HG03097 (cell line): ENCODE measurements around the gene GABRA4.

ENCODE experiments used
- ATAC-seq: cut with Tn5 transposase; IDR thresholded peaks from one replicate; pipeline ENCODE4 v1.9.1; 2021; ENCODE audit not compliant: unreplicated experiment, low FRiP score

The GABRA4 gene

GRCh38 chr4:46980851-46981250, 12.5 kb downstream of the GABRA4 start:
- ATAC-seq, result no peak

- no peak for ATAC-seq
Observed at GRCh38 chr4:46979726-46980125, 13.7 kb downstream of the GABRA4 start.

- ATAC-seq, result no peak
Observed at GRCh38 chr4:46979283-46979682, 14.1 kb downstream of the GABRA4 start.

GRCh38 chr4:46977245-46977644, 16.1 kb downstream of the GABRA4 start:
- no peak for ATAC-seq

GRCh38 chr4:46975812-46976553, 17.4 kb downstream of the GABRA4 start:
- ATAC-seq, result no peak

- ATAC-seq, result no peak
Observed at GRCh38 chr4:46974891-46975543, 18.4 kb downstream of the GABRA4 start.

- ATAC-seq, result no peak
Observed at GRCh38 chr4:46968847-46969246, 24.5 kb downstream of the GABRA4 start.

GRCh38 chr4:46967631-46968030, 25.8 kb downstream of the GABRA4 start:
- ATAC-seq, result no peak

- ATAC-seq, result no peak
Observed at GRCh38 chr4:46958742-46959488, 34.5 kb downstream of the GABRA4 start.

- no peak for ATAC-seq
Observed at GRCh38 chr4:46956451-46956850, 36.9 kb downstream of the GABRA4 start.

- no peak for ATAC-seq
Observed at GRCh38 chr4:46955601-46956000, 37.8 kb downstream of the GABRA4 start.

GRCh38 chr4:46954643-46955042, 38.7 kb downstream of the GABRA4 start:
- no peak for ATAC-seq

GRCh38 chr4:46953564-46953963, 39.8 kb downstream of the GABRA4 start:
- no peak for ATAC-seq

GRCh38 chr4:46952451-46952850, 40.9 kb downstream of the GABRA4 start:
- ATAC-seq, result no peak

GRCh38 chr4:46950826-46951225, 42.6 kb downstream of the GABRA4 start:
- no peak for ATAC-seq

- no peak for ATAC-seq
Observed at GRCh38 chr4:46949822-46950221, 43.6 kb downstream of the GABRA4 start.

- no peak for ATAC-seq
Observed at GRCh38 chr4:46947541-46947940, 45.8 kb downstream of the GABRA4 start.

- no peak for ATAC-seq
Observed at GRCh38 chr4:46946919-46947536, 46.4 kb downstream of the GABRA4 start.

GRCh38 chr4:46945062-46945461, 48.3 kb downstream of the GABRA4 start:
- no peak for ATAC-seq

GRCh38 chr4:46944345-46944744, 49.0 kb downstream of the GABRA4 start:
- ATAC-seq, result no peak

- ATAC-seq, result no peak
Observed at GRCh38 chr4:46937493-46937892, 55.9 kb downstream of the GABRA4 start.
